ENCODE measurements around the gene ZDHHC3.

Gene ZDHHC3

GRCh38 chr3:45002720-45003119 is 26.7 kb upstream of the ZDHHC3 start:
- peaks cover 35 to 85% of the 10 kb centered on the region in 2 experiments for H3K36me3 ChIP-seq (ENCODE audit: control insufficient read depth in 1 of 2, insufficient read depth in 2 of 2, low read depth in 1 of 2, low read length in 2 of 2)
- H4K8ac ChIP-seq (ENCODE audit: low read length), result no peak overlapping the region
- H2BK120ac ChIP-seq (ENCODE audit: low read depth, low read length), result no peak overlapping the region
- WGBS, result 98% methylated on average over 3 of the region's 3 CpGs
- H3K14ac ChIP-seq (ENCODE audit: low read length in 2 of 2), result no peak overlapping the region
- H3K27ac ChIP-seq (ENCODE audit: low read length, poor library complexity, severe bottlenecking), result no peak overlapping the region
- H3K4ac ChIP-seq (ENCODE audit: low read depth in 1 of 2, low read length in 2 of 2), result no peak overlapping the region
- H2BK5ac ChIP-seq (ENCODE audit: low read depth, low read length, poor library complexity, severe bottlenecking), result no peak overlapping the region
- peaks cover 6% of the 10 kb centered on the region for H3K4me1 ChIP-seq (ENCODE audit: control insufficient read depth, insufficient read depth, low read depth, low read length)
- no peak overlapping the region for H3K18ac ChIP-seq (ENCODE audit: low read depth in 1 of 2, low read length in 2 of 2)
- H3K4me3 ChIP-seq (ENCODE audit: insufficient read depth in 1 of 2, low read depth in 1 of 2, low read length in 2 of 2), result no peak overlapping the region
- no peak overlapping the region for H3K23ac ChIP-seq (ENCODE audit: low read length in 2 of 2)
- no peak overlapping the region for H2BK15ac ChIP-seq (ENCODE audit: low read depth, poor library complexity, severe bottlenecking)
- no peak for DNase-seq
- no peak overlapping the region for H4K91ac ChIP-seq (ENCODE audit: low read length)
- peaks cover 5% of the 10 kb centered on the region for H3K9me3 ChIP-seq (ENCODE audit: control insufficient read depth, low read length)
- H2BK12ac ChIP-seq (ENCODE audit: low read length in 2 of 2), result no peak overlapping the region
- no peak overlapping the region for H2AK5ac ChIP-seq (ENCODE audit: low read length, severe bottlenecking)
- H3K27me3 ChIP-seq (ENCODE audit: control insufficient read depth in 1 of 2, insufficient read depth in 1 of 2, low read length in 2 of 2), result no peaks in the 10 kb centered on the region
- H3K9ac ChIP-seq (ENCODE audit: low read length), result no peak overlapping the region
- H2AFZ ChIP-seq (ENCODE audit: low read depth, low read length), result no peak overlapping the region
- no peak overlapping the region for H3K4me2 ChIP-seq (ENCODE audit: low read length, poor library complexity, severe bottlenecking)
- peaks cover 16% of the 10 kb centered on the region for H3K79me1 ChIP-seq (replicated peaks; ENCODE audit: low read length, poor library complexity, severe bottlenecking)

DNA sequence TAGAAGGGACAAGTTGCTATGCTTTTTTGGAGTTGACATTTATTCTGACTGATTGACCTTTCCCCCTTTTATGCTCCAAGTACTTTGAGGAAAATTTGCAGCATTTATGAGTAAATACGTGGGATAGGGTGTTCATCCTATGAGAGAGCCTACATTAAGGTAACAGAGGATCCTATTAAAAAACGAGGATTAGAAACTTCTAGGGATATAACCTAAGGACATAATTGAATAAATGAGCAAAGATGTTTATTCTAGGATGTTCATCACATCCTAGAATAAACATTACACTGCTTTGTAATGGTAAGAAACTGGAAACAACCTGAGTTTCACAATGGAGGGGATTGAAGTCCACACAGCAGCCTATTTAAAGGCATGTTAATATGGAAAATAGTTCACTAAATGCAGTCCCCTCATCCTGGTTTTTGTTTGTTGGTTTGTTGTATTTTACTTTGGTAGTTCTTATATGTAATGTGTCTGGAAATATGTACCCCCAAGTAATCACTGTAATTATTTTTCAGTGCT is 26.2 kb upstream of the ZDHHC3 start:
- Histone ChIP-seq H3K9ac (ENCODE audit: low read length) (no peak overlapping the region), H3K36me3 (ENCODE audit: control insufficient read depth in 1 of 2, insufficient read depth in 2 of 2, low read depth in 1 of 2, low read length in 2 of 2) (peaks cover 33 to 85% of the 10 kb centered on the region in 2 experiments), H3K27me3 (ENCODE audit: control insufficient read depth in 1 of 2, insufficient read depth in 1 of 2, low read length in 2 of 2) (no peaks in the 10 kb centered on the region), H3K4me3 (ENCODE audit: insufficient read depth in 1 of 2, low read depth in 1 of 2, low read length in 2 of 2) (no peak overlapping the region), H2AK5ac (ENCODE audit: low read length, severe bottlenecking) (no peak overlapping the region), H2BK12ac (ENCODE audit: low read length in 2 of 2) (no peak overlapping the region), H3K79me1 (replicated peaks; ENCODE audit: low read length, poor library complexity, severe bottlenecking) (peaks cover 15% of the 10 kb centered on the region), H3K18ac (ENCODE audit: low read depth in 1 of 2, low read length in 2 of 2) (no peak overlapping the region), H4K91ac (ENCODE audit: low read length) (no peak overlapping the region), H2BK120ac (ENCODE audit: low read depth, low read length) (no peak overlapping the region), H3K9me3 (ENCODE audit: control insufficient read depth, low read length) (peaks cover 5% of the 10 kb centered on the region), H2BK5ac (ENCODE audit: low read depth, low read length, poor library complexity, severe bottlenecking) (no peak overlapping the region), H3K23ac (ENCODE audit: low read length in 2 of 2) (no peak overlapping the region), H3K14ac (ENCODE audit: low read length in 2 of 2) (no peak overlapping the region), H3K4me1 (ENCODE audit: control insufficient read depth, insufficient read depth, low read depth, low read length) (peaks cover 2% of the 10 kb centered on the region), H3K4ac (ENCODE audit: low read depth in 1 of 2, low read length in 2 of 2) (no peak overlapping the region), H3K4me2 (ENCODE audit: low read length, poor library complexity, severe bottlenecking) (no peak overlapping the region), H3K27ac (ENCODE audit: low read length, poor library complexity, severe bottlenecking) (no peak overlapping the region), H4K8ac (ENCODE audit: low read length) (no peak overlapping the region), H2AFZ (ENCODE audit: low read depth, low read length) (no peak overlapping the region), H2BK15ac (ENCODE audit: low read depth, poor library complexity, severe bottlenecking) (no peak overlapping the region)
- no CpG with 5 or more reads among the region's 2 CpGs for WGBS
- peak; percentile 38 for DNase-seq

DNA sequence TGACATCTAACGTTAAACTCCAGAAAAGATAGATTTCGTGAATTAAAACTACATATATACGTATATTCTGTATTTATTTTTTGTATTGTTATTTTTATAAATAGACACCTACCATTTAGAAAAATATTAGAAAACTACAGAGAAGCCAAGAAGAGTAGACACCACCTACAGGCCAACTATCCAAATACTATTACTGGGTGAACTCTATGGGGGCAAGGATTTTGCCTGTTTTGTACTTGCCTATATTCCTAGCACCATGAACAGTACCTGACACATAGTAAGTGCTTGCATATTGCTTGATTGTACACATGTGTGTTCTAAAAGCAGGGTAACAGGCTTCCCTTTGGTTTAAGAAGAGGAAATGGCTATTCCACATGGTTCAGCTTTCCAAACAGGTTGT is 25.8 kb upstream of the ZDHHC3 start:
- no peak overlapping the region for H3K14ac ChIP-seq (ENCODE audit: low read length in 2 of 2)
- H4K91ac ChIP-seq (ENCODE audit: low read length), result no peak overlapping the region
- no peak overlapping the region for H3K4ac ChIP-seq (ENCODE audit: low read depth in 1 of 2, low read length in 2 of 2)
- H2AFZ ChIP-seq (ENCODE audit: low read depth, low read length), result no peak overlapping the region
- H3K4me3 ChIP-seq (ENCODE audit: insufficient read depth in 1 of 2, low read depth in 1 of 2, low read length in 2 of 2), result no peak overlapping the region
- no peaks in the 10 kb centered on the region for H3K27me3 ChIP-seq (ENCODE audit: control insufficient read depth in 1 of 2, insufficient read depth in 1 of 2, low read length in 2 of 2)
- peaks cover 28 to 85% of the 10 kb centered on the region in 2 experiments for H3K36me3 ChIP-seq (ENCODE audit: control insufficient read depth in 1 of 2, insufficient read depth in 2 of 2, low read depth in 1 of 2, low read length in 2 of 2)
- no peak for DNase-seq
- no peak overlapping the region for H3K4me2 ChIP-seq (ENCODE audit: low read length, poor library complexity, severe bottlenecking)
- peaks cover 5% of the 10 kb centered on the region for H3K9me3 ChIP-seq (ENCODE audit: control insufficient read depth, low read length)
- H3K4me1 ChIP-seq (ENCODE audit: control insufficient read depth, insufficient read depth, low read depth, low read length), result peaks cover 2% of the 10 kb centered on the region
- no peak overlapping the region for H2BK120ac ChIP-seq (ENCODE audit: low read depth, low read length)
- H3K27ac ChIP-seq (ENCODE audit: low read length, poor library complexity, severe bottlenecking), result no peak overlapping the region
- no peak overlapping the region for H2BK5ac ChIP-seq (ENCODE audit: low read depth, low read length, poor library complexity, severe bottlenecking)
- no peak overlapping the region for H3K18ac ChIP-seq (ENCODE audit: low read depth in 1 of 2, low read length in 2 of 2)
- no peak overlapping the region for H4K8ac ChIP-seq (ENCODE audit: low read length)
- no peak overlapping the region for H2BK12ac ChIP-seq (ENCODE audit: low read length in 2 of 2)
- no peak overlapping the region for H3K23ac ChIP-seq (ENCODE audit: low read length in 2 of 2)
- H3K79me1 ChIP-seq (replicated peaks; ENCODE audit: low read length, poor library complexity, severe bottlenecking), result peaks cover 16% of the 10 kb centered on the region
- no CpG with 5 or more reads among the region's 3 CpGs for WGBS
- no peak overlapping the region for H3K9ac ChIP-seq (ENCODE audit: low read length)
- no peak overlapping the region for H2BK15ac ChIP-seq (ENCODE audit: low read depth, poor library complexity, severe bottlenecking)
- no peak overlapping the region for H2AK5ac ChIP-seq (ENCODE audit: low read length, severe bottlenecking)

DNA sequence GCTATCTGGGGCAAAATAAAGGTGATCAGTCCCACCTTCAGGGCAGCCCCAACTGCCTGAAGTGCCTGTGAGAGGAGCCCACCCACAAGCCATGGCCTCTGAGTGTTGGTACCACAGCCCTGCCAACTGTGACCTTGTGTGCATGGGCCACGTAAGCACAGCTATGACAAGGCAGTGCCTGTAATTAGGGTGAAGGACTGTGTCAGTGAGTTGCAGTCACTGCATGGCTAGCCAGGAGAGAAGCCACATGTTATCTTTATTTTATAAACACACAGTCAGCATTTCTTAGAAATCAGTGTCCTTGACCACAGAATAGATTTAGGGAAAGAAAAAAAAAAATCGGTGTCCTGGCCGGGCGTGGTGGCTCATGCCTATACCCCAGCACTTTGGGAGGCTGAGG is 24.8 kb upstream of the ZDHHC3 start:
- Histone ChIP-seq H3K79me1 (replicated peaks; ENCODE audit: low read length, poor library complexity, severe bottlenecking) (peaks cover 17% of the 10 kb centered on the region), H3K18ac (ENCODE audit: low read depth in 1 of 2, low read length in 2 of 2) (no peak overlapping the region), H2BK120ac (ENCODE audit: low read depth, low read length) (no peak overlapping the region), H3K14ac (ENCODE audit: low read length in 2 of 2) (no peak overlapping the region), H2AFZ (ENCODE audit: low read depth, low read length) (no peak overlapping the region), H3K4me1 (ENCODE audit: control insufficient read depth, insufficient read depth, low read depth, low read length) (peaks cover 4% of the 10 kb centered on the region), H3K27me3 (ENCODE audit: control insufficient read depth in 1 of 2, insufficient read depth in 1 of 2, low read length in 2 of 2) (no peaks in the 10 kb centered on the region), H2BK15ac (ENCODE audit: low read depth, poor library complexity, severe bottlenecking) (no peak overlapping the region), H3K27ac (ENCODE audit: low read length, poor library complexity, severe bottlenecking) (no peak overlapping the region), H2BK12ac (ENCODE audit: low read length in 2 of 2) (no peak overlapping the region), H3K9ac (ENCODE audit: low read length) (no peak overlapping the region), H3K4me2 (ENCODE audit: low read length, poor library complexity, severe bottlenecking) (no peak overlapping the region), H3K23ac (ENCODE audit: low read length in 2 of 2) (no peak overlapping the region), H3K4ac (ENCODE audit: low read depth in 1 of 2, low read length in 2 of 2) (no peak overlapping the region), H3K36me3 (ENCODE audit: control insufficient read depth in 1 of 2, insufficient read depth in 2 of 2, low read depth in 1 of 2, low read length in 2 of 2) (peaks cover 27 to 86% of the 10 kb centered on the region in 2 experiments), H2BK5ac (ENCODE audit: low read depth, low read length, poor library complexity, severe bottlenecking) (no peak overlapping the region), H2AK5ac (ENCODE audit: low read length, severe bottlenecking) (no peak overlapping the region), H4K91ac (ENCODE audit: low read length) (peak overlapping the region; percentile 25), H3K9me3 (ENCODE audit: control insufficient read depth, low read length) (peaks cover 5% of the 10 kb centered on the region), H4K8ac (ENCODE audit: low read length) (peak overlapping the region; percentile 7), H3K4me3 (ENCODE audit: insufficient read depth in 1 of 2, low read depth in 1 of 2, low read length in 2 of 2) (no peak overlapping the region)
- no peak for DNase-seq
- 98% methylated on average over 3 of the region's 4 CpGs for WGBS

All from mesenchymal stem cell (in vitro differentiated cells and primary cell).